Peyer's patch (tissue), 4 donors: ENCODE data around the gene SPEF1. TPM values are rescaled to one million over a fixed set of nuclear protein-coding genes. Genes with fewer than 3 reads are reported as not detected.
A peak's percentile ranks its signal among the peaks of the same experiment; 100 is the strongest.

Source experiments
- DNase-seq, 3 donors: peaks; one replicate each; pipeline ENCODE4 v3.0.0-alpha.2; 2017 to 2019
- H3K27ac ChIP-seq, 4 donors: fragments of 200-600 bp; sonication (generic); one replicate each; pipeline ENCODE4 v1.5.1; 2016 to 2019
- H3K27me3 ChIP-seq, 2 donors: fragments of 200-600 bp; sonication (generic); one replicate each; pipeline ENCODE4 v1.5.1; 2019
- H3K36me3 ChIP-seq, 3 donors: fragments of 200-600 bp; sonication (generic); one replicate each; pipeline ENCODE4 v1.5.1; 2016 to 2019
- H3K4me1 ChIP-seq, 4 donors: fragments of 200-600 bp; sonication (generic); one replicate each; pipeline ENCODE4 v1.5.1; 2016 to 2019
- H3K4me3 ChIP-seq, 4 donors: fragments of 200-600 bp; sonication (generic); 1 replicate in 3 of 4; 2 replicates in 1 of 4; pipeline ENCODE4 v1.5.1; 2016 to 2019; ENCODE audit warnings: mild to moderate bottlenecking in 1 of 4
- H3K9me3 ChIP-seq, 4 donors: fragments of 200-600 bp; sonication (generic); one replicate each; pipeline ENCODE4 v1.5.1; 2016 to 2019; ENCODE audit warnings: mild to moderate bottlenecking in 1 of 4
- CTCF ChIP-seq, 6 experiments: fragments of 450-650 bp in 4 of 6; fragments of 200-600 bp in 2 of 6; sonication (generic) in 1 of 6; IDR thresholded peaks; one replicate each; pipeline ENCODE4 v1.5.1; 2017 to 2019; ENCODE audit warnings: antibody characterized with exemption in 6 of 6, mild to moderate bottlenecking in 3 of 6, moderate library complexity in 1 of 6
- POLR2A ChIP-seq, 2 donors: fragments of 450-650 bp; IDR thresholded peaks; one replicate each; pipeline ENCODE4 v1.5.1; 2017; ENCODE audit warnings: antibody characterized with exemption in 2 of 2, mild to moderate bottlenecking in 2 of 2, moderate library complexity in 2 of 2
- total RNA-seq, 4 donors: library from RNA; depleted of rRNA; stranded (reverse); fragments of >200 nt; gene quantifications; one replicate each; pipeline ENCODE4 v1.1.0, GENCODE V29; 2016

The SPEF1 gene
- total RNA-seq, 4 donors from 2014 or later: not detected

GRCh38 chr20:3768342-3769130, 12.7 kb downstream of the SPEF1 start:
- Histone ChIP-seq H3K9me3 (no peaks in the 10 kb centered on the region), H3K36me3 (no peaks in the 10 kb centered on the region), H3K4me3 (peak overlapping the region; percentile 52 to 91 (median 67)), H3K4me1 (peaks cover 0 to 33% (median 9%) of the 10 kb centered on the region in 4 donors), H3K27me3 (no peaks in the 10 kb centered on the region), H3K27ac (peak overlapping the region; percentile 87 to 94 (median 92))
- DNase-seq: peak; percentile 80 to 90 (median 81)
- peak in 5 of 6 experiments; percentile 50 to 57 (median 54) for TF ChIP-seq CTCF (IDR thresholded peaks at IDR 0.05)
- no peak for TF ChIP-seq POLR2A (IDR thresholded peaks at IDR 0.05)

- TF ChIP-seq CTCF (IDR thresholded peaks at IDR 0.05): peak in 1 of 6 experiments; percentile 14
- peak; percentile 70 to 72 for TF ChIP-seq POLR2A (IDR thresholded peaks at IDR 0.05)
- H3K27me3 ChIP-seq: no peaks in the 10 kb centered on the region
- peaks cover 0 to 33% (median 9%) of the 10 kb centered on the region in 4 donors for H3K4me1 ChIP-seq
- peak; percentile 97 to 99 (median 99) for DNase-seq
- H3K27ac ChIP-seq: peak within 1 kb of the TSS; percentile 87 to 94 (median 92)
- no peaks in the 10 kb centered on the region for H3K9me3 ChIP-seq
- peak within 1 kb of the TSS; percentile 52 to 91 (median 67) for H3K4me3 ChIP-seq
- no peaks in the 10 kb centered on the region for H3K36me3 ChIP-seq
These were observed 13.6 kb downstream of the SPEF1 start, which contains the start of gene ADISSP for GRCh38 chr20:3767427-3768341. Gene ADISSP, minus strand, starts transcription at chr20:3767753. Its CDS starts 7,653 bp downstream, at chr20:3760100.

- Histone ChIP-seq H3K4me3 (peak overlapping the region; percentile 52 to 91 (median 67)), H3K9me3 (no peaks in the 10 kb centered on the region), H3K27ac (peak overlapping the region in 3 of 4 donors; percentile 23 to 94 (median 91)), H3K27me3 (no peaks in the 10 kb centered on the region), H3K4me1 (peaks cover 0 to 33% (median 9%) of the 10 kb centered on the region in 4 donors), H3K36me3 (no peaks in the 10 kb centered on the region)
- DNase-seq: no peak
- TF ChIP-seq POLR2A (IDR thresholded peaks at IDR 0.05): no peak
- TF ChIP-seq CTCF (IDR thresholded peaks at IDR 0.05): no peak
These were observed 14.2 kb downstream of the SPEF1 start for GRCh38 chr20:3767110-3767426.

- H3K27ac ChIP-seq: peak overlapping the region in 3 of 4 donors; percentile 4 to 94 (median 91)
- peaks cover 0 to 33% (median 9%) of the 10 kb centered on the region in 4 donors for H3K4me1 ChIP-seq
These were observed 14.7 kb downstream of the SPEF1 start for GRCh38 chr20:3766422-3767109.

More at GRCh38 chr20:3766422-3767109, 14.7 kb downstream of the SPEF1 start:
- Histone ChIP-seq H3K36me3 (no peaks in the 10 kb centered on the region), H3K27me3 (no peaks in the 10 kb centered on the region), H3K4me3 (peak overlapping the region; percentile 52 to 91 (median 67)), H3K9me3 (no peaks in the 10 kb centered on the region)
- TF ChIP-seq POLR2A (IDR thresholded peaks at IDR 0.05) (no peak), CTCF (IDR thresholded peaks at IDR 0.05) (no peak)
- no peak for DNase-seq
